ENCODE measurements around the gene ARHGAP24.

DNA sequence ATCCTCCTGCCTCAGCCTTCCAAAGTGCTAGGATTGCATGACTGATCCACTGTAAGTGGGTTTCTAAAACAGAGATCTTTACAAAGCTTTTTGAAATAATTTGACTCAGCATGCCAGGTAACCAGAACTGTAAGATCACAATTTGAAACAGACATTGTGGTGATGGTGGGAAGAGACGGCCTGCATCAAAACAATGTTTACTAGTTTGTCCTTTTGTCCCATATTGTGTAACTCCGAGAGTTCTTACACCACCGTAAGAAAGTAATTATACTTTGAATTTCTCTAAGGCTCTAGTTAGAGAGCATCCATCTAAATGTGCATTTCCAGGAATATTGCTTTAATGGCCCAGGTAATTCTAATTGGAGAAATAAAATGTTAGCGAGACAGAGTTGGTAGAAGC is 594 bp upstream of the ARHGAP24 start:
- TF ChIP-seq TAF1 (IDR thresholded peaks at IDR 0.05; ENCODE audit: borderline replicate concordance, insufficient read depth, low read length) (no peak), POLR2AphosphoS5 (IDR thresholded peaks at IDR 0.05; ENCODE audit: low read depth, low read length) (no peak), SIN3A (IDR thresholded peaks at IDR 0.05; ENCODE audit: borderline replicate concordance, insufficient read depth, low read length) (no peak), FOXP2 (optimal IDR thresholded peaks at IDR 0.05; ENCODE audit: borderline replicate concordance, extremely low read depth, extremely low read length, insufficient read depth) (no peak)
- TF ChIP-seq, protein P1, sequence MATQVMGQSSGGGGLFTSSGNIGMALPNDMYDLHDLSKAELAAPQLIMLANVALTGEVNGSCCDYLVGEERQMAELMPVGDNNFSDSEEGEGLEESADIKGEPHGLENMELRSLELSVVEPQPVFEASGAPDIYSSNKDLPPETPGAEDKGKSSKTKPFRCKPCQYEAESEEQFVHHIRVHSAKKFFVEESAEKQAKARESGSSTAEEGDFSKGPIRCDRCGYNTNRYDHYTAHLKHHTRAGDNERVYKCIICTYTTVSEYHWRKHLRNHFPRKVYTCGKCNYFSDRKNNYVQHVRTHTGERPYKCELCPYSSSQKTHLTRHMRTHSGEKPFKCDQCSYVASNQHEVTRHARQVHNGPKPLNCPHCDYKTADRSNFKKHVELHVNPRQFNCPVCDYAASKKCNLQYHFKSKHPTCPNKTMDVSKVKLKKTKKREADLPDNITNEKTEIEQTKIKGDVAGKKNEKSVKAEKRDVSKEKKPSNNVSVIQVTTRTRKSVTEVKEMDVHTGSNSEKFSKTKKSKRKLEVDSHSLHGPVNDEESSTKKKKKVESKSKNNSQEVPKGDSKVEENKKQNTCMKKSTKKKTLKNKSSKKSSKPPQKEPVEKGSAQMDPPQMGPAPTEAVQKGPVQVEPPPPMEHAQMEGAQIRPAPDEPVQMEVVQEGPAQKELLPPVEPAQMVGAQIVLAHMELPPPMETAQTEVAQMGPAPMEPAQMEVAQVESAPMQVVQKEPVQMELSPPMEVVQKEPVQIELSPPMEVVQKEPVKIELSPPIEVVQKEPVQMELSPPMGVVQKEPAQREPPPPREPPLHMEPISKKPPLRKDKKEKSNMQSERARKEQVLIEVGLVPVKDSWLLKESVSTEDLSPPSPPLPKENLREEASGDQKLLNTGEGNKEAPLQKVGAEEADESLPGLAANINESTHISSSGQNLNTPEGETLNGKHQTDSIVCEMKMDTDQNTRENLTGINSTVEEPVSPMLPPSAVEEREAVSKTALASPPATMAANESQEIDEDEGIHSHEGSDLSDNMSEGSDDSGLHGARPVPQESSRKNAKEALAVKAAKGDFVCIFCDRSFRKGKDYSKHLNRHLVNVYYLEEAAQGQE (IDR thresholded peaks at IDR 0.05; ENCODE audit: insufficient read depth in 1 of 2, low read depth in 2 of 2, low read length in 2 of 2) = no peak
